ENCODE data around the gene ACKR3.

ACKR3 gene

DNA sequence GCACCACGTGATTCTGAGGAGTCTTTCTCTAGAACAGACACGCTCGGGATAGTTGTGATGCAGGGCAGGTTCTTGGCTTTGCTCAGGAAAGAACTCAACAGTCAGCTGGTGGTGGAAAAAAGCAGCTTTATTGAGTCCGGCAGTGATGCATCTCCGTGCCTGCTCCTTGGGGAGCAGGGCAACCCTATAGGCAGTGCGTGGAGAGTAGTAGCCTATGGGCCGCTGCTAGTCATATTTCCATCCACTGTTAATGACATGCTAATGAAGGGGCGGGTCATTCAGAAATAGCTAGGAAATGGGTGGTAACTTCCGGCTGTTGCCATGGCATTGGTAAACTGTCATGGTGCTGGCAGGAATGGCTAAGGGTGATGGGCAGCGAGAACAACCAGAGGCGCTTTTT is 11.6 kb upstream of the ACKR3 start:
- Histone ChIP-seq H3K36me3 (ENCODE audit: control insufficient read depth, insufficient read depth, low read length) (no peaks in the 10 kb centered on the region), H3K9me3 (ENCODE audit: control insufficient read depth, low read length) (peaks cover 7% of the 10 kb centered on the region), H3K4me3 (ENCODE audit: extremely low read depth, insufficient read depth, low read length, poor library complexity, severe bottlenecking) (no peak overlapping the region), H3K4me1 (ENCODE audit: control insufficient read depth, insufficient read depth, low read length, poor library complexity, severe bottlenecking) (no peaks in the 10 kb centered on the region), H3K27ac (ENCODE audit: low read depth, low read length, severe bottlenecking) (no peak overlapping the region)
- WGBS, 2 experiments (ENCODE audit: insufficient coverage in 2 of 2), result 94% methylated on average over 9 to 10 of the region's 11 CpGs

DNA sequence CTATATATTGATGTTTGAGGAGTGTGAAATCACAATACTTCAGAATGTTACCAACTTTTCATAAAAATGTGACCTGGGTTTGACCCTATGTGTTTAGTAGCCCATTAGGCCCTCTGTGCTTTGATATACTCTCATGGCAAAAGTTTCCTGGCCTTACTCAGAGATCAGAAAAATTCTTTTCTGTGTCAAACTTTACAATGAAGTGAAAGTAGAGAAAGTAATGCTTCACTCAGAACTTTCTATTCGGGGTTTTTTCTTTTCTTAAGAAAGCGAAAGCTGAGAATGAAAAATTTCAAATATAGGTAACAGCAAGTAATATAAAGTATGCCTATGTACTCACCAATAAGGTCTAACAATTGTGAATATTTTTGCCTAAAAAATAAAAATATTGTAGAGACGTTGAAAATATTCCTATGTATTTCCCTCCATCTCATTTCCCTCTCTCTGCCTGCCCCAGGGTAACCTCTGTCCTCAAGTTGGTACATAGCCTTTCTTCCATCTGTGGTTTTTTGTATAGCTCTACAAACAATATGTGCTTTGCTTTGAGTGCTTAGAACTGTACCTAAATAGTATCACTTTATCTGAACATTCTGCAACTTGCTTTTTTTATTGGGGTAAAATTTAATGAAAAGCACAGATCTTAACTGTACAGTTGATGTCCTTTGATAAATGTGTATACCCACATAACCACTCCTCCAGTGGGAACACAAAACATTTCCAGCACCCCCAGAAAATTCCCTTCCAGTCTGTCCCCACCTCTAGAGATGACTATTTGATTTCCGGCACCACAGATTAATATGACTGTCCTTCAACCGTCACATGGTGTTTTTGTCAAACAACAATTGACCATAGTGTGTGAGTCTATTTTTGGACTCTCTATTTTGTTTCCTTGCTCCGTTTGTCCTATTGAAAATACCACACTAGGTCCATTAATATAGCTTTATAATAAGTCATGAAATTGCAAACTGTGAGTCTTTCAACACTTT is 10.3 kb upstream of the ACKR3 start:
- H3K36me3 ChIP-seq (ENCODE audit: control insufficient read depth, insufficient read depth, low read length), result no peaks in the 10 kb centered on the region
- H3K9me3 ChIP-seq (ENCODE audit: control insufficient read depth, low read length), result peaks cover 7% of the 10 kb centered on the region
- no peak overlapping the region for H3K4me3 ChIP-seq (ENCODE audit: extremely low read depth, insufficient read depth, low read length, poor library complexity, severe bottlenecking)
- WGBS, 2 experiments (ENCODE audit: insufficient coverage in 2 of 2), result 100% methylated on average over 1 of the region's 6 CpGs; no CpG with 5 or more reads in 1 of the 2 experiments
- H3K4me1 ChIP-seq (ENCODE audit: control insufficient read depth, insufficient read depth, low read length, poor library complexity, severe bottlenecking), result no peaks in the 10 kb centered on the region
- no peak overlapping the region for H3K27ac ChIP-seq (ENCODE audit: low read depth, low read length, severe bottlenecking)

DNA sequence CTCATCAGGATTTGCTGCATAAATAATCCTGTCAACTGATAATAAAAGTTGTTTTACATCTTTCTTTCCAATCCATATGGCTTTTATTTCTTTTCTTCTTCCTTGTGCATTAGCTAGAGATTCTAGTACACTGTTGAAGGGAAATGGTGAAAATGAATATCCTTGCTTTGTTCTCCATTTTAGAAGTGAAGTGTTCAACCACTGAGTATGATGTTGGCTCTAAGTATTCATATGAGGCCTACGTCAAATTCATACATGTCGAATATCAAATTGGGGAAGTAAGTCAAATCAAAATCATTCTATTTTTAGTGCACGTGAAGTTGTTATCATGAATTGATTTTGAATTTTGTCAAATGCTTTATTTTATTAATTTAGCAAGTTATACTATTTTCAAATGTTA is 7.8 kb upstream of the ACKR3 start:
- Histone ChIP-seq H3K36me3 (ENCODE audit: control insufficient read depth, insufficient read depth, low read length) (no peaks in the 10 kb centered on the region), H3K4me1 (ENCODE audit: control insufficient read depth, insufficient read depth, low read length, poor library complexity, severe bottlenecking) (no peaks in the 10 kb centered on the region), H3K4me3 (ENCODE audit: extremely low read depth, insufficient read depth, low read length, poor library complexity, severe bottlenecking) (no peak overlapping the region), H3K9me3 (ENCODE audit: control insufficient read depth, low read length) (no peaks in the 10 kb centered on the region), H3K27ac (ENCODE audit: low read depth, low read length, severe bottlenecking) (no peak overlapping the region)
- 93% methylated on average over 2 of the region's 3 CpGs; no CpG with 5 or more reads in 1 of the 2 experiments for WGBS, 2 experiments (ENCODE audit: insufficient coverage in 2 of 2)

DNA sequence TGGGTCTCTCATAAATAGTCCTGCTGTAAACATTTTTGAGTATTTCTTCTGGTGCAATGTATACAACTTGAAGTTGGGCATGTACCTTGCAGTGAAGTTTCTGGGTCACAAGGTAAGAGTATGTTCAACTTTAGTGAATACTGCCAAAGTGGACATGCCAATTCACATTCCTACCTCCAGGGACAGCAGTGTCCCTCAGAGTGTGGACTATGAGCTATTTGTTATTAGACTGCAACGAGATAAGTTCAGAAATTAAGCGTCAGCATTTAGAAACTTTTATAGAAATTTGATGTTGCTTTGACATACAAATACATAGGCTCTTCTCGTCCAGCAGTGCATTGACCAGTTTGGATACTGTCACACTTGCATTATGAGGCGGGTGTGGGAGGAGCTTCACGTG is 7.2 kb upstream of the ACKR3 start:
- Histone ChIP-seq H3K36me3 (ENCODE audit: control insufficient read depth, insufficient read depth, low read length) (no peaks in the 10 kb centered on the region), H3K4me1 (ENCODE audit: control insufficient read depth, insufficient read depth, low read length, poor library complexity, severe bottlenecking) (no peaks in the 10 kb centered on the region), H3K9me3 (ENCODE audit: control insufficient read depth, low read length) (no peaks in the 10 kb centered on the region), H3K4me3 (ENCODE audit: extremely low read depth, insufficient read depth, low read length, poor library complexity, severe bottlenecking) (no peak overlapping the region), H3K27ac (ENCODE audit: low read depth, low read length, severe bottlenecking) (no peak overlapping the region)
- 86 to 93% methylated on average over 4 of the region's 5 CpGs for WGBS, 2 experiments (ENCODE audit: insufficient coverage in 2 of 2)

DNA sequence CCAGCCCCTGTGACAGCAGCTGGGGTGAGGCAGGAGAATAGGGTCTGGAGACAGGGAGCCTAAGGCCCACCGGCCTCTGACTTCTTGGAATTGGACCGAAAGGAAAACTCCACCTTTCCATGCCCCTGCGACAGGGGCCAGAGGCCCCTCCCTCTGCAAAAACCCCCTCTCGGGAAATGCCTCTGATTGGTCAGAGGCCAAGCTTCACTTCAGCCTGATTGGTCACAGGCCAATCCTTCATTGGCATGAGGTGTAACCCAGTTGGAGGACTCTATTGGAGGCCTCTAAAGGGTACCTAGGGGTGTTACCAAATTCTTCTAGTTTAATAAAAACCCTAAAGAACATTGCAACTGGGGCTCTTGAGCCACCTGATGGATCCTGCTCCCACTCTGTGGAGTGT is 5.7 kb upstream of the ACKR3 start:
- H3K4me1 ChIP-seq (ENCODE audit: control insufficient read depth, insufficient read depth, low read length, poor library complexity, severe bottlenecking), result no peaks in the 10 kb centered on the region
- no peaks in the 10 kb centered on the region for H3K9me3 ChIP-seq (ENCODE audit: control insufficient read depth, low read length)
- no peaks in the 10 kb centered on the region for H3K36me3 ChIP-seq (ENCODE audit: control insufficient read depth, insufficient read depth, low read length)
- no peak overlapping the region for H3K27ac ChIP-seq (ENCODE audit: low read depth, low read length, severe bottlenecking)
- 86 to 91% methylated on average over 1 to 4 of the region's 4 CpGs for WGBS, 2 experiments (ENCODE audit: insufficient coverage in 2 of 2)
- no peak overlapping the region for H3K4me3 ChIP-seq (ENCODE audit: extremely low read depth, insufficient read depth, low read length, poor library complexity, severe bottlenecking)

DNA sequence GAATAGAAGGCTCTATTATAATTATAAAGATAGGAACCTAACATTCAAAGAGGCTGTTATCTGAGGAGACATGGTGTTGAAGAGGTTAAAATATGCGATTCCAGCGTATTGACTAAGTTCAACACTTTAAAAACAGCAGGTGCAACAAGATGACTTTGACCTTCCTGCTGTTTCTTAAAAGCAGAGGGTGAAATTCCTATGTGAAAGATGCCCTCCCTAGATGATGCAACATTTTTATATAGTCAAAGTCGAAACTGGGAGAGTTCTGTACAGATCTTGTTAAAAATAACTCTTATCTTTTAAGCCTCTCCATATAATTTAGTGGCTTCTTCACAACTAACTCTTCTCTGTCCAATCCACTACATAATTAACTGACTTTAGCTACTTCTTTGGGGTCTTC is 4.4 kb upstream of the ACKR3 start:
- no peaks in the 10 kb centered on the region for H3K36me3 ChIP-seq (ENCODE audit: control insufficient read depth, insufficient read depth, low read length)
- H3K27ac ChIP-seq (ENCODE audit: low read depth, low read length, severe bottlenecking), result no peak overlapping the region
- H3K4me1 ChIP-seq (ENCODE audit: control insufficient read depth, insufficient read depth, low read length, poor library complexity, severe bottlenecking), result peaks cover 6% of the 10 kb centered on the region
- 94% methylated on average over 2 of the region's 3 CpGs; no CpG with 5 or more reads in 1 of the 2 experiments for WGBS, 2 experiments (ENCODE audit: insufficient coverage in 2 of 2)
- no peak overlapping the region for H3K4me3 ChIP-seq (ENCODE audit: extremely low read depth, insufficient read depth, low read length, poor library complexity, severe bottlenecking)
- no peaks in the 10 kb centered on the region for H3K9me3 ChIP-seq (ENCODE audit: control insufficient read depth, low read length)

DNA sequence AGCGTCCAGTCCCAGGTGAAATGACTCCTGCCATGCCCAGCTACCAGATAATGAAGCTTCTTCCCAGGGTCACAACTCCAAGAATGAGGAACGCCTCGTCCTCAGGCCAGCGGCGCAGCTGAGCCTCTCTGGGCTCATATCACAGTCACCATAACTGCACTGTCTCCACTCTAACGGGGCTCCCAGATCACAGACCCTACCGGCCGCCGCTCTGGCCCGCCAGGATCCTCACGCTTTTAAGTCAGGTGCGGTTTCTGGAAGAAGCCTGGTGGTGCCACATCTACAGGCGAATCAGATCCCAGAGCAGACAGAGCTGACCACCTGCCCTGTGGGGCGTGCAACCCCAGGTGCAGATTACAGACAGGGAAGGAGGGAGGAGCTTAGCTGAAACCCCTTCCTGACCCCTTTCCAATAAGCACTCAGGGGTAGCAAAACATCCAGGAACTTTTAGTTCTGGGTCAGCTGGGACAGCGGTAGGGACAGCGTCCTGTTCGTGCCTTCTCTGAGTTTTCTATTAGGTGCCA is 3.7 kb upstream of the ACKR3 start:
- WGBS, 2 experiments (ENCODE audit: insufficient coverage in 2 of 2), result 91 to 93% methylated on average over 13 to 14 of the region's 17 CpGs
- no peak overlapping the region for H3K4me3 ChIP-seq (ENCODE audit: extremely low read depth, insufficient read depth, low read length, poor library complexity, severe bottlenecking)
- peaks cover 7% of the 10 kb centered on the region for H3K4me1 ChIP-seq (ENCODE audit: control insufficient read depth, insufficient read depth, low read length, poor library complexity, severe bottlenecking)
- H3K27ac ChIP-seq (ENCODE audit: low read depth, low read length, severe bottlenecking), result no peak overlapping the region
- H3K36me3 ChIP-seq (ENCODE audit: control insufficient read depth, insufficient read depth, low read length), result no peaks in the 10 kb centered on the region
- H3K9me3 ChIP-seq (ENCODE audit: control insufficient read depth, low read length), result no peaks in the 10 kb centered on the region

DNA sequence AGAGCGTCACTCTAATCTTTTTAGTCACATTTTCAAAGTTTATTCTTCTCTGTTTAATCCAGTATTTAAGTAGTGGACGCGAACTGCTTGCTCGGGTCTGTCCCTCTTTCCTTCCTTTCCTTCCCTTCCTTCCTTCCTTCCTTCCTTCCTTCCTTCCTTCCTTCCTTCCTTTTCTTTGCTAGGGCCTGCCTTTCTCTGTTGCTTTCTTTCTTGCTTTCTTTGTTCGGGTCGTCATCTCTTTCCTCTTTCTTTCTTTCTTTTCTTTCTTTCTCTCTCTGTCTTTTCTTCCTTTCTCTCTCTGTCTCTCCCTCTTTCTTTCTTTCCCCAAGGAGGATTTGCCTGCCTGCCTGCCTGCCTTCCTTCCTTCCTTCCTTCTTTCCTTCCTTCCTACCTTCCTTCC is 3.0 kb upstream of the ACKR3 start:
- Histone ChIP-seq H3K9me3 (ENCODE audit: control insufficient read depth, low read length) (no peaks in the 10 kb centered on the region), H3K27ac (ENCODE audit: low read depth, low read length, severe bottlenecking) (no peak overlapping the region), H3K36me3 (ENCODE audit: control insufficient read depth, insufficient read depth, low read length) (no peaks in the 10 kb centered on the region), H3K4me1 (ENCODE audit: control insufficient read depth, insufficient read depth, low read length, poor library complexity, severe bottlenecking) (peaks cover 13% of the 10 kb centered on the region), H3K4me3 (ENCODE audit: extremely low read depth, insufficient read depth, low read length, poor library complexity, severe bottlenecking) (no peak overlapping the region)
- WGBS, 2 experiments (ENCODE audit: insufficient coverage in 2 of 2), result 87 to 97% methylated on average over 6 of the region's 6 CpGs

DNA sequence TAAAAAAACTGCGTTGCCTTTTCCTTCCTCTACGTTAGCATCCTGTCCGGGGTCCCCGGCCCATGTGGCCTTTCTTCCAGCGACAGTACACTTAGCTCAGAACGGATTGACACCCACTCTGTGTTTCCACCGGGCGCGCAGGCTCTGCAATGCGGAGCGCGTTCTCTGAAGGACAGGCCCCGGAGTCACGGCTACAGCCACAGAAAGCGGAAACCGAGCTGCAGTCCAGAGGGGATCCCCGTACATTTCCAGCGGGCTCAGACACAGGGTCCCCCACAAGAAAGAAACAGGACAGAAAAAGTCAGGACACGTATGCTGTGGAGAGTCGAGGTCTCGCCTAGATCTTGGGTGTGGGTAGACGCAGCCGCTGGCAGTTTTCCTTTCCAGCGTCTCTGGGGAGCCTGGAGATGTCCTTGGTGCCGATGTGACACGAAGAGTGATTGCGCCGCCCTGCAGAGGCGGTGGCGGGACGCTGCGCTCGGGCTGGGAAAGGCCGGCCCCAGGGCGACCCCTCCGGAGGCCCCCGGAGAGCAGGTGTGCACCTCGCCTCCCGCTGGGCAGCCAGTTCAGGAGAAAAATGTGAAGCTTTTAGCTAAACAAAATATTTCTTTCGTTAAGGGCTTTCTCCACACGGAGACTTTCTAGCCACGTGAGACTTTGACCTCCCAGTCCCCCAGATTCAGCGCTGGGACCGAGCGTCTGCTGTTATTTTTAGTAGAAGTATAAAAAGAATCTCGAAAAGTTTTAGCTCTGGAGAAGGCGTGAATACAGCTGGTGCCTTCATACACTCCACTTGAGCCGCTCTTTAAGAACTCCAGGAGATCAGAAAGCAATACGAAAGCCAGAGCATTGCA is 1.3 kb upstream of the ACKR3 start:
- 3 to 8% methylated on average over 41 to 42 of the region's 49 CpGs for WGBS, 2 experiments (ENCODE audit: insufficient coverage in 2 of 2)

DNA sequence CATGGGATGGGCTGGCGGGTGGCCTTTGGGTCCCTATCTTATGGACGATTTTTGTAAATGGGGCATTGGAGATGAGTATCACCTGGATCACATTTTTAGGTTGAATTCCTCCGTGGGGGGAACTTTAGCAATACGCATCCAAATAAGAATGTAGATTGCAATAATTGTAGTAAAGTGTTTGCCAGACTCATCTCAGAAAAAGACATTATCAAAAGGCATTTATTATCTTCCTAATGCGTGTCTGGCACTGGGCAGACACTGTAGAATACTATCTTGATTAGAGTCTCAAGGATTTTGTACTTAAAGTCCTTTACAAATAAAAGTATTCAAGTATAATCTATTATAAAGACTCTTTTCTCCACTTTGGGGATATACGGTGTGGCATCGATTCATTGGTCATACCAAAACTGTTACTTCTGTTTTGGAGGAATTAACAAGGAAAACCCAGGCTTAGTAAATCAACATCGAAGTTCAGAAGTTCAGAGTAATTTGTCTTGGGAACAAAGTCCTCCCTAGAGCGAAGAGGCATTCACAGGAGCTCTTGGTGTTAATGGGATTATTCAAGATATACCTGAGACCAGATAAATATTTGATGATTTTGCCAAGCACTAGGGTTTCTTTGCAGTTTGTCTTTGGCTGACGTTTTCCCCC is 578 bp upstream of the ACKR3 start:
- Histone ChIP-seq H3K36me3 (ENCODE audit: control insufficient read depth, insufficient read depth, low read length) (no peaks in the 10 kb centered on the region), H3K9me3 (ENCODE audit: control insufficient read depth, low read length) (no peaks in the 10 kb centered on the region), H3K4me1 (ENCODE audit: control insufficient read depth, insufficient read depth, low read length, poor library complexity, severe bottlenecking) (peaks cover 20% of the 10 kb centered on the region), H3K27ac (ENCODE audit: low read depth, low read length, severe bottlenecking) (peak overlapping the region; percentile 64), H3K4me3 (ENCODE audit: extremely low read depth, insufficient read depth, low read length, poor library complexity, severe bottlenecking) (no peak overlapping the region)
- WGBS, 2 experiments (ENCODE audit: insufficient coverage in 2 of 2), result 22 to 49% methylated on average over 3 to 4 of the region's 10 CpGs

More for the DNA sequence above, 1.3 kb upstream of the ACKR3 start:
- Histone ChIP-seq H3K4me3 (ENCODE audit: extremely low read depth, insufficient read depth, low read length, poor library complexity, severe bottlenecking) (peak overlapping the region; percentile 31), H3K27ac (ENCODE audit: low read depth, low read length, severe bottlenecking) (no peak overlapping the region), H3K36me3 (ENCODE audit: control insufficient read depth, insufficient read depth, low read length) (no peaks in the 10 kb centered on the region), H3K9me3 (ENCODE audit: control insufficient read depth, low read length) (no peaks in the 10 kb centered on the region), H3K4me1 (ENCODE audit: control insufficient read depth, insufficient read depth, low read length, poor library complexity, severe bottlenecking) (peaks cover 20% of the 10 kb centered on the region)
